OCI-LY1 (cell line): ENCODE data around the gene RABGAP1L.

ENCODE experiments used
- H2AFZ ChIP-seq: fragments of 200-600 bp; sonication (generic), shearing (Covaris generic); 2 replicates; pipeline ENCODE4 v1.6.0; 2014; ENCODE audit warnings: antibody characterized with exemption, mild to moderate bottlenecking, low read length
- H3F3A ChIP-seq: fragments of 200-600 bp; sonication (generic), shearing (Covaris generic); 2 replicates; pipeline ENCODE4 v1.6.0; 2014; ENCODE audit warnings: mild to moderate bottlenecking, antibody characterized with exemption, low read length, moderate library complexity; ENCODE audit not compliant: insufficient read depth
- H3K27ac ChIP-seq: fragments of 200-600 bp; sonication (generic); 2 replicates; pipeline ENCODE4 v1.5.1; 2014; ENCODE audit warnings: low read length, mixed run types, mild to moderate bottlenecking, low read depth; ENCODE audit not compliant: poor library complexity, severe bottlenecking
- H3K27me3 ChIP-seq: fragments of 200-600 bp; sonication (generic); 2 replicates; pipeline ENCODE4 v1.6.0; 2014; ENCODE audit warnings: antibody characterized with exemption, mild to moderate bottlenecking, low read length, moderate library complexity; ENCODE audit not compliant: insufficient read depth
- H3K36me3 ChIP-seq: fragments of 200-600 bp; sonication (generic); 2 replicates; pipeline ENCODE4 v1.6.1; 2014; ENCODE audit warnings: mild to moderate bottlenecking, antibody characterized with exemption, low read length, moderate library complexity, mixed read lengths; ENCODE audit not compliant: insufficient read depth
- H3K4me1 ChIP-seq: fragments of 200-600 bp; sonication (generic); 2 replicates; pipeline ENCODE4 v1.5.1; 2014; ENCODE audit warnings: mild to moderate bottlenecking, low read length, moderate library complexity; ENCODE audit not compliant: insufficient read depth, severe bottlenecking
- H3K4me2 ChIP-seq: fragments of 200-600 bp; sonication (generic), shearing (Covaris generic); 2 replicates; pipeline ENCODE4 v1.6.1; 2014; ENCODE audit warnings: low read length
- H3K4me3 ChIP-seq: fragments of 200-600 bp; sonication (generic); 2 replicates; pipeline ENCODE4 v1.5.1; 2014; ENCODE audit warnings: low read length, low read depth, mild to moderate bottlenecking, mixed read lengths; ENCODE audit not compliant: poor library complexity, severe bottlenecking
- H3K79me2 ChIP-seq: fragments of 200-600 bp; shearing (Covaris generic); 2 replicates; pipeline ENCODE4 v1.6.1; 2016; ENCODE audit warnings: mixed run types, low read length, mixed read lengths; ENCODE audit not compliant: insufficient read depth
- H3K9ac ChIP-seq: fragments of 200-600 bp; sonication (generic), shearing (Covaris generic); 2 replicates; pipeline ENCODE4 v1.6.1; 2014; ENCODE audit warnings: mild to moderate bottlenecking, low read length, mixed read lengths
- H3K9me2 ChIP-seq: fragments of 200-600 bp; sonication (generic), shearing (Covaris generic); 2 replicates; pipeline ENCODE4 v1.6.1; 2014; ENCODE audit warnings: low read depth, mild to moderate bottlenecking, low read length, mixed read lengths
- H3K9me3 ChIP-seq: fragments of 200-600 bp; shearing (Covaris generic); 2 replicates; pipeline ENCODE4 v1.6.1; 2014; ENCODE audit warnings: low read length, mixed read lengths
- H4K20me1 ChIP-seq: fragments of 200-600 bp; sonication (generic), shearing (Covaris generic); 2 replicates; pipeline ENCODE4 v1.6.0; 2016; ENCODE audit warnings: mild to moderate bottlenecking, low read length; ENCODE audit not compliant: insufficient read depth
- CTCF ChIP-seq: fragments of 200-600 bp; sonication (generic), shearing (Covaris generic); IDR thresholded peaks from 2 replicates; pipeline ENCODE4 v1.5.1; 2017; ENCODE audit warnings: mild to moderate bottlenecking, antibody characterized with exemption, low read length, moderate library complexity, mixed read lengths
- EZH2 ChIP-seq: fragments of 200-600 bp; sonication (generic), shearing (Covaris generic); IDR thresholded peaks from 2 replicates; pipeline ENCODE4 v1.8.0; 2017; ENCODE audit warnings: borderline replicate concordance, mixed run types, mild to moderate bottlenecking, antibody characterized with exemption, low read length, moderate library complexity, mixed read lengths

RABGAP1L gene

GRCh38 chr1:174322202-174322862 is 163.0 kb downstream of the RABGAP1L start:
- Histone ChIP-seq H2AFZ (no peak overlapping the region), H3K27ac (no peak overlapping the region), H3K9me3 (peaks cover 27% of the 10 kb centered on the region), H3K4me3 (no peak overlapping the region), H3F3A (no peaks in the 10 kb centered on the region; the same call in 1 of the 2 replicates), H3K79me2 (peaks cover 9% of the 10 kb centered on the region), H3K9me2 (no peaks in the 10 kb centered on the region), H4K20me1 (no peaks in the 10 kb centered on the region), H3K36me3 (peaks cover 88% of the 10 kb centered on the region), H3K4me2 (no peak overlapping the region), H3K27me3 (no peaks in the 10 kb centered on the region), H3K4me1 (no peaks in the 10 kb centered on the region), H3K9ac (no peak overlapping the region)
- TF ChIP-seq EZH2 (no peak), CTCF (no peak)

- H3K27me3 ChIP-seq, result no peaks in the 10 kb centered on the region
- H3K79me2 ChIP-seq, result no peaks in the 10 kb centered on the region
- H3F3A ChIP-seq, result no peaks in the 10 kb centered on the region
- H3K36me3 ChIP-seq, result peaks cover 71% of the 10 kb centered on the region
- H3K4me3 ChIP-seq, result no peak overlapping the region
- H3K4me2 ChIP-seq, result no peak overlapping the region
- no peak overlapping the region for H2AFZ ChIP-seq
- H3K27ac ChIP-seq, result no peak overlapping the region
- no peaks in the 10 kb centered on the region for H3K9me2 ChIP-seq
- H3K9ac ChIP-seq, result no peak overlapping the region
- TF ChIP-seq EZH2 (no peak), CTCF (no peak)
- H3K4me1 ChIP-seq, result no peaks in the 10 kb centered on the region
- no peaks in the 10 kb centered on the region for H4K20me1 ChIP-seq
- peaks cover 27% of the 10 kb centered on the region for H3K9me3 ChIP-seq
Measured at GRCh38 chr1:174324493-174324892, 165.2 kb downstream of the RABGAP1L start.

- Histone ChIP-seq H3K9me3 (peaks cover 27% of the 10 kb centered on the region), H3K4me2 (no peak overlapping the region), H3K9me2 (no peaks in the 10 kb centered on the region), H3K4me3 (no peak overlapping the region), H3K36me3 (peaks cover 67% of the 10 kb centered on the region), H3K27ac (no peak overlapping the region), H3K79me2 (no peaks in the 10 kb centered on the region), H4K20me1 (no peaks in the 10 kb centered on the region), H3K9ac (no peak overlapping the region), H3K27me3 (no peaks in the 10 kb centered on the region), H3F3A (no peaks in the 10 kb centered on the region), H3K4me1 (no peaks in the 10 kb centered on the region), H2AFZ (no peak overlapping the region)
- TF ChIP-seq EZH2, result no peak
- no peak for TF ChIP-seq CTCF
Measured at GRCh38 chr1:174324939-174325338, 165.6 kb downstream of the RABGAP1L start.
